Left lung (tissue), 10 donors: ENCODE data around the gene RUVBL1. TPM values are rescaled to one million over a fixed set of nuclear protein-coding genes. Genes with fewer than 3 reads are reported as not detected.
"Not testable (repeated sequence)": the region's sequence is repeated elsewhere in the genome, so short reads cannot be mapped to it uniquely, and the experiment has no call there.

Experiments used
- ATAC-seq: fragments of 200-7000 bp; cut with Tn5 transposase; one replicate; pipeline ENCODE4 v1.9.1; 2020; ENCODE audit warnings: moderate library complexity
- DNase-seq, 4 donors: peaks; one replicate each; pipeline ENCODE4 v3.0.0-alpha.2; 2013 to 2020
- H3K27ac ChIP-seq, 2 donors: fragments of 200-600 bp; sonication (generic) in 1 of 2; one replicate each; pipeline versions ENCODE4 v1.5.0 to v1.8.0; 2020 to 2021
- H3K27me3 ChIP-seq, 2 donors: fragments of 200-600 bp; sonication (generic) in 1 of 2; one replicate each; pipeline versions ENCODE4 v1.5.0 to v1.8.0; 2020 to 2021
- H3K36me3 ChIP-seq, 2 donors: fragments of 200-600 bp; sonication (generic) in 1 of 2; one replicate each; pipeline versions ENCODE4 v1.5.0 to v1.8.0; 2020 to 2021
- H3K4me1 ChIP-seq, 2 donors: fragments of 200-600 bp; one replicate each; pipeline ENCODE4 v1.8.0; 2021
- H3K4me3 ChIP-seq, 2 donors: fragments of 200-600 bp; sonication (generic) in 1 of 2; one replicate each; pipeline versions ENCODE4 v1.5.0 to v1.8.0; 2020 to 2021; ENCODE audit warnings: mild to moderate bottlenecking in 1 of 2
- H3K9me3 ChIP-seq, 2 donors: fragments of 200-600 bp; sonication (generic) in 1 of 2; one replicate each; pipeline versions ENCODE4 v1.5.0 to v1.8.0; 2020 to 2021
- intact Hi-C, 2 donors: fragments of 100-400 bp; cut with DNase I; formaldehyde crosslinking; loops; one replicate each; pipeline versions ENCODE4 v1.11.2 to v1.14.2; 2022
- polyA plus RNA-seq, 6 donors: library from polyadenylated mRNA; unstranded; fragments of 120-200 nt; gene quantifications; one replicate each; pipeline ENCODE4 v1.2.1, GENCODE V29; 2013; ENCODE audit not compliant: insufficient read length in 6 of 6
- total RNA-seq, 2 donors: library from RNA; stranded (reverse); fragmentation: NEBNext Ultra II Directional; extraction: Animal tissue kit (Norgen Biotek cat#: 25700); gene quantifications; one replicate each; pipeline ENCODE4 v1.2.1, GENCODE V29; 2021
- TF ChIP-seq, protein P1 (sequence below), 2 donors: fragments of 200-600 bp; sonication (generic) in 1 of 2; IDR thresholded peaks; one replicate each; pipeline versions ENCODE4 v1.5.0 to v1.8.0; 2021; ENCODE audit warnings: antibody characterized with exemption in 2 of 2
- donor health status: DM: no; HTN: yes; CAD: no.
- donor health status: DM: no; HTN: no; CAD: no.

The RUVBL1 gene
- total and polyA plus RNA-seq, 8 donors = 22.3 to 55.3 (median 48.1) TPM

- TF ChIP-seq, protein P1, sequence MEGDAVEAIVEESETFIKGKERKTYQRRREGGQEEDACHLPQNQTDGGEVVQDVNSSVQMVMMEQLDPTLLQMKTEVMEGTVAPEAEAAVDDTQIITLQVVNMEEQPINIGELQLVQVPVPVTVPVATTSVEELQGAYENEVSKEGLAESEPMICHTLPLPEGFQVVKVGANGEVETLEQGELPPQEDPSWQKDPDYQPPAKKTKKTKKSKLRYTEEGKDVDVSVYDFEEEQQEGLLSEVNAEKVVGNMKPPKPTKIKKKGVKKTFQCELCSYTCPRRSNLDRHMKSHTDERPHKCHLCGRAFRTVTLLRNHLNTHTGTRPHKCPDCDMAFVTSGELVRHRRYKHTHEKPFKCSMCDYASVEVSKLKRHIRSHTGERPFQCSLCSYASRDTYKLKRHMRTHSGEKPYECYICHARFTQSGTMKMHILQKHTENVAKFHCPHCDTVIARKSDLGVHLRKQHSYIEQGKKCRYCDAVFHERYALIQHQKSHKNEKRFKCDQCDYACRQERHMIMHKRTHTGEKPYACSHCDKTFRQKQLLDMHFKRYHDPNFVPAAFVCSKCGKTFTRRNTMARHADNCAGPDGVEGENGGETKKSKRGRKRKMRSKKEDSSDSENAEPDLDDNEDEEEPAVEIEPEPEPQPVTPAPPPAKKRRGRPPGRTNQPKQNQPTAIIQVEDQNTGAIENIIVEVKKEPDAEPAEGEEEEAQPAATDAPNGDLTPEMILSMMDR (IDR thresholded peaks at IDR 0.05) = no peak
- no peak for ATAC-seq
- intact Hi-C loops = loop anchor here in 1 of 2 donors (10.0 kb wide), 1 partner anchor 454 kb away; no protein-coding TSS in a partner anchor
- Histone ChIP-seq H3K4me1 (peaks cover 0 to 4% of the 10 kb centered on the region in 2 donors), H3K27me3 (no peaks in the 10 kb centered on the region), H3K27ac (no peak overlapping the region), H3K4me3 (no peak overlapping the region), H3K9me3 (no peaks in the 10 kb centered on the region), H3K36me3 (peaks cover 0 to 13% of the 10 kb centered on the region in 2 donors)
- no peak for DNase-seq
These were observed 37.0 kb upstream of the RUVBL1 start for GRCh38 chr3:128160661-128161060.

DNA sequence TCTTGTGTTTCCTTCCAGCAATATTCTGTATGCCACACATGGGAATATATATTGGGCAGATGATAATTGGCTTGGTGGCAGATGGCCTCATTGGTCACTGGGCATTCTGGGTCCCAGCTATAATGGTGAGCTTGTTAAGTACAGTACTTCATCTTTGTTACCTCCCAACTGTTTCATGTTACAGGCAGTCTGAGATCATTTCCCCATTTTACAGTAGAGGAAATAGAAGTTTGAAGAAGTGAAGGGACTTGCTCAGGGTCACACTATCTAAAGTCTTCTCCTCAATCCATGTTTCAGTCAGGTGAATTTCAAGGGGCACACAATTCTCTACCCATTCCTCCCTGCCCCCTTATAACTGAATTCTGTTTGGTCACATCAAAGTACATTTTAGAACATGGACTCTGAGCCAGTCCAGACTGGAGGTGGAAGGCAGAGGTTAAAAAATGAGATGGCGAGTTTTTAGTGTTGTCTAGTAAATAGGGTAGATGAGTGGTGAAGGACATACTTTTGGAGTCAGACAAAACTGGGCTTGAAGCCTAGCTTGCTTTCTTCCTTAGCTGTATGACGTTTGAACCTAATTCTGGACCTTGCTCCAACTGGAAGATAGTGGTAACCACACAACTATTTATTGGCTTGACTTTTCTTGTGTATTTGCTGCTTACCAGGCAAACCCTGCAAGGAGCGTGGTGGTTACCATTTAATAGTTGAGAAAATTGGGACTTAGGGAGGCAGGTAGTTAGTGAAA, 32.2 kb upstream of the RUVBL1 start:
- H3K4me3 ChIP-seq = no peak overlapping the region
- ATAC-seq (no peak), DNase-seq (no peak)
- peaks cover 6 to 22% of the 10 kb centered on the region in 2 donors for H3K4me1 ChIP-seq
- TF ChIP-seq, protein P1 (IDR thresholded peaks at IDR 0.05) = no peak
- no peaks in the 10 kb centered on the region for H3K9me3 ChIP-seq
- H3K27me3 ChIP-seq = no peaks in the 10 kb centered on the region
- intact Hi-C loops = no loop called here
- H3K27ac ChIP-seq = no peak overlapping the region
- peaks cover 0 to 13% of the 10 kb centered on the region in 2 donors for H3K36me3 ChIP-seq

DNA sequence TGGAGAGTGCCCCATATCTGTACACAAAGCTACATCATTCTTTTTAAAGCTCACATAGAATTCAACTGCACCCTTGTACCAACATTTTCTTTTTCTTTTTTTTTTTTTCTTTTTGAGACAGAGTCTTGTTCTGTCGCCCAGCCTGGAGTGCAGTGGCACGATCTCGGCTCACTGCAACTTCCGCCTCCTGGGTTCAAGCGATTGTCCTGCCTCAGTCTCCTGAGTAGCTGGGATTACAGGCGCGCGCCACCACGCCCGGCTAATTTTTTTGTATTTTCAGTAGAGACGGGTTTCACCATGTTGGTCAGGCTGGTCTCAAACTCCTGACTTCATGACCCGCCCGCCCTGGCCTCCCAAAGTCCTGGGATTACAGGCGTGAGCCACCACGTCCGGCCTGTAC, 30.7 kb upstream of the RUVBL1 start:
- H3K4me3 ChIP-seq = peak overlapping the region; percentile 77 to 97
- H3K27ac ChIP-seq = peak overlapping the region in 1 of 2 donors; percentile 90
- DNase-seq, ATAC-seq, intact Hi-C loops, H3K27me3 ChIP-seq, H3K9me3 ChIP-seq: not testable (repeated sequence)
- peaks cover 6 to 22% of the 10 kb centered on the region in 2 donors for H3K4me1 ChIP-seq
- H3K36me3 ChIP-seq = peaks cover 0 to 13% of the 10 kb centered on the region in 2 donors

- Histone ChIP-seq H3K4me1 (peaks cover 6 to 22% of the 10 kb centered on the region in 2 donors), H3K27me3 (no peaks in the 10 kb centered on the region), H3K9me3 (no peaks in the 10 kb centered on the region), H3K4me3 (peak within 1 kb of the TSS; percentile 77 to 97), H3K27ac (peak within 1 kb of the TSS; percentile 82 to 90), H3K36me3 (peaks cover 0 to 5% of the 10 kb centered on the region in 2 donors)
- ATAC-seq = peak; percentile 96
- intact Hi-C loops = no loop called here
- peak; percentile 73 to 94 (median 82) for DNase-seq
- TF ChIP-seq, protein P1 (IDR thresholded peaks at IDR 0.05) = no peak
These were observed 29.8 kb upstream of the RUVBL1 start, which contains the start of gene EEFSEC for GRCh38 chr3:128153156-128154041. Gene EEFSEC, plus strand, starts transcription at chr3:128153481. Its CDS starts 27 bp downstream, at chr3:128153508.

GRCh38 chr3:128152419-128153155, 29.0 kb upstream of the RUVBL1 start:
- Histone ChIP-seq H3K9me3 (no peaks in the 10 kb centered on the region), H3K36me3 (peaks cover 0 to 4% of the 10 kb centered on the region in 2 donors), H3K27me3 (no peaks in the 10 kb centered on the region), H3K4me1 (peaks cover 6 to 22% of the 10 kb centered on the region in 2 donors), H3K27ac (peak overlapping the region in 1 of 2 donors; percentile 90), H3K4me3 (peak overlapping the region; percentile 77 to 97)
- DNase-seq (no peak), ATAC-seq (no peak)
- intact Hi-C loops = no loop called here
- TF ChIP-seq, protein P1 (IDR thresholded peaks at IDR 0.05) = no peak
